K562 (cell line): ENCODE results near the gene NACC1. TPM values are rescaled to one million over a fixed set of nuclear protein-coding genes. Genes with fewer than 3 reads are reported as not detected.
A peak's percentile ranks its signal among the peaks of the same experiment; 100 is the strongest.

ENCODE experiments used
- BCOR ChIP-seq: fragments of 450-650 bp; IDR thresholded peaks from 2 replicates; pipeline ENCODE4 v1.6.1; 2016
- CREB1 ChIP-seq, 2 experiments: sonication (generic) in 1 of 2; formaldehyde crosslinking in 1 of 2; IDR thresholded peaks; 2 replicates each; pipeline versions ENCODE4 v1.6.1 to v1.8.0; 2012 to 2022; ENCODE audit warnings: inconsistent platforms in 1 of 2, mild to moderate bottlenecking in 1 of 2, missing genetic modification reagents in 1 of 2, moderate library complexity in 1 of 2
- CSDE1 ChIP-seq, 2 experiments: fragments of 450-650 bp; IDR thresholded peaks; 2 replicates each; pipeline ENCODE4 v1.6.1; 2016; ENCODE audit warnings: mild to moderate bottlenecking in 1 of 2
- ELF2 ChIP-seq: fragments of 250-450 bp; sonication (Bioruptor Pico); IDR thresholded peaks from 2 replicates; pipeline ENCODE4 v1.5.0; 2021; ENCODE audit warnings: mild to moderate bottlenecking
- ETS1 ChIP-seq: conservative IDR thresholded peaks from 2 replicates; pipeline ENCODE4 v1.6.1; 2011; ENCODE audit warnings: low read depth, mild to moderate bottlenecking, low read length; ENCODE audit not compliant: control insufficient read depth
- GABPB1 ChIP-seq: sonication (generic); formaldehyde crosslinking; IDR thresholded peaks from 2 replicates; pipeline ENCODE4 v1.8.0; 2022; ENCODE audit warnings: mild to moderate bottlenecking, missing genetic modification reagents
- HNRNPK ChIP-seq: fragments of 200-400 bp; formaldehyde crosslinking; IDR thresholded peaks from one replicate; pipeline ENCODE4 v1.6.1; 2018; ENCODE audit warnings: mild to moderate bottlenecking, low read depth, low read length; ENCODE audit not compliant: poor library complexity, severe bottlenecking
- KLF6 ChIP-seq: fragments of 250-450 bp; sonication (Bioruptor Pico); IDR thresholded peaks from 2 replicates; pipeline ENCODE4 v1.4.0; 2020; ENCODE audit warnings: mild to moderate bottlenecking, moderate library complexity, borderline replicate concordance
- MAFK ChIP-seq: IDR thresholded peaks from 2 replicates; pipeline ENCODE4 v1.6.1; 2011; ENCODE audit warnings: low read length, improper control_type of control experiment
- NBN ChIP-seq: fragments of 450-650 bp; IDR thresholded peaks from 2 replicates; pipeline ENCODE4 v1.6.1; 2016; ENCODE audit warnings: low read depth, mild to moderate bottlenecking
- NCOA1 ChIP-seq: fragments of 450-650 bp; IDR thresholded peaks from 2 replicates; pipeline ENCODE4 v1.6.1; 2016; ENCODE audit warnings: low read depth
- NR2F6 ChIP-seq: fragments of 450-650 bp; formaldehyde crosslinking; IDR thresholded peaks from 2 replicates; pipeline ENCODE4 v1.4.0; 2020; ENCODE audit warnings: mild to moderate bottlenecking
- PRMT5 ChIP-seq: sonication (generic); formaldehyde crosslinking; IDR thresholded peaks from 2 replicates; pipeline ENCODE4 v1.5.0; 2020; ENCODE audit warnings: missing genetic modification reagents
- RAD21 ChIP-seq, 2 experiments: fragments of 250-450 bp in 1 of 2; fragments of 450-650 bp in 1 of 2; sonication (Bioruptor Pico) in 1 of 2; formaldehyde crosslinking in 1 of 2; IDR thresholded peaks in 1 of 2; conservative IDR thresholded peaks in 1 of 2; 2 replicates each; pipeline versions ENCODE4 v1.4.0 to v1.8.0; 2020 to 2022; ENCODE audit warnings: mild to moderate bottlenecking in 2 of 2, moderate library complexity in 1 of 2
- TFAM ChIP-seq: fragments of 250-450 bp; sonication (Bioruptor Pico); conservative IDR thresholded peaks from 2 replicates; pipeline ENCODE4 v1.5.0; 2021; ENCODE audit warnings: mild to moderate bottlenecking, moderate library complexity
- ZNF12 ChIP-seq: sonication (generic); formaldehyde crosslinking; IDR thresholded peaks from 2 replicates; pipeline ENCODE4 v1.4.0; 2020; ENCODE audit warnings: mild to moderate bottlenecking, missing genetic modification reagents
- ZNF239 ChIP-seq: fragments of 250-450 bp; sonication (Bioruptor Pico); IDR thresholded peaks from 2 replicates; pipeline ENCODE4 v1.4.0; 2020; ENCODE audit warnings: mild to moderate bottlenecking
- ZNF253 ChIP-seq: fragments of 250-450 bp; sonication (Bioruptor Pico); conservative IDR thresholded peaks from 2 replicates; pipeline ENCODE4 v1.6.1; 2021; ENCODE audit warnings: mild to moderate bottlenecking
- ZNF431 ChIP-seq: sonication (generic); formaldehyde crosslinking; IDR thresholded peaks from 2 replicates; pipeline ENCODE4 v1.8.0; 2022; ENCODE audit warnings: mild to moderate bottlenecking, missing genetic modification reagents
- ZNF785 ChIP-seq: fragments of 250-450 bp; sonication (Bioruptor Pico); IDR thresholded peaks from 2 replicates; pipeline ENCODE4 v1.4.0; 2020; ENCODE audit warnings: mild to moderate bottlenecking
- polyA plus RNA-seq, 8 experiments: library from polyadenylated mRNA; depleted of rRNA in 4 of 8; stranded (reverse) in 5 of 8; unstranded in 3 of 8; fragments of >200 nt; fragmentation: Nextera tagmentation in 2 of 8; fragmentation: Illumina TruSeq in 1 of 8; extraction: Ambion mirVana in 2 of 8; extraction: Trizol in 1 of 8; gene quantifications; 2 replicates each; pipeline versions ENCODE4 v1.2.1 to v1.2.3, GENCODE V29; 2011 to 2014; ENCODE audit warnings: inconsistent platforms in 1 of 8, missing spikeins in 1 of 8
- total RNA-seq, 7 experiments: library from RNA; depleted of rRNA in 6 of 7; stranded (reverse); fragments of >200 nt in 6 of 7; fragmentation: Illumina TruSeq in 2 of 7; extraction: Trizol in 2 of 7; gene quantifications; 2 replicates each; pipeline versions ENCODE4 v1.2.1 to v1.2.3, GENCODE V29; 2011 to 2021; ENCODE audit warnings: low replicate concordance in 1 of 7
- TF ChIP-seq, protein P1 (sequence below): fragments of 450-650 bp; IDR thresholded peaks from 2 replicates; pipeline ENCODE4 v1.6.1; 2016; ENCODE audit warnings: low read depth

Gene NACC1
- total and polyA plus RNA-seq, 9 of the 15 experiments (the other 6 are each of a cell fraction or from before 2014, with no cell fraction given): 0.04 to 96.6 (median 25.8) TPM

DNA sequence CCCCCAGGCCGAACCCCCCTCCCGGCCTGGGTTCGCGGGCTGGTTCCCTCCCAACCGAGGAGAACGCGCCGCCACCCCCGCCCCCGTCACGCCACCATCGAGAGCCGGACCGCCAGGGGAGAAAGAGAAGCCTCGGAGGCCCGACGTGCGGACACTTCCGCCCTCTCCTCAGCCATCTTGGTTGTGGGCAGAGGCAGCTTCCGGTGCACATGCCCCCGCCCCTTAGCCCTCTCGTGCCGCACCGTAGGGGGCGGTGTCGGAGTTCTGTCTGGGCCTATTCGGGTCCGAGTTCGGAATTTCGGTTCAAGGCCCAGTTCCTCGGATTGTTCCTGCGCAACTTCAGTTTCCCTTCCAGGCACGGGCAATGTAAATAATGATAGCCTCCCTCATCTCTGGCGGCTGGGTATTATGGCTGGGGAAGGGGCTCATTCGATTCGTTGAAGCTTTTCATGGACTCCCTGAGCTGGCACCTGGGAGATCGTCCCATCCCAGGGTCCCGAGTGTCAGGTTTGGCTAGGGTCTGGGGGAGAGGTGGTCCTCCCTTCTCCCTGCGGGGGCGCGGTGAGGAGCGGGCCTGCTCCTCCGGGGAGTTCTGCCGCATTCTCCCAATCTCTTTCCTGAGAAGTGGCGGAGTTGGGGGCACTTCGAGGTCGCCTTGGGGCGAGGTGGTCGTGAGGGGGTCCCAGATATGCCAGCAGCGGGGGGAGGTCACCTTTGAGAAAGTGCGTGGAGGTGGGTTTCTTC is 32.3 kb downstream of the NACC1 start, which contains the start of the genes IER2 and STX10 (continued):
- TF ChIP-seq PRMT5 (CRISPR knock-in tag) (no peak), KLF6 (CRISPR knock-in tag) (no peak), GABPB1 (CRISPR knock-in tag) (peak; percentile 98), ETS1 (peak; percentile 91), CREB1 (IDR thresholded peaks at IDR 0.05) (peak; percentile 65; the same call in 1 of the 2 replicates), CREB1 (CRISPR knock-in tag; IDR thresholded peaks at IDR 0.05) (peak; percentile 76), HNRNPK (no peak), ZNF785 (CRISPR knock-in tag) (no peak), NR2F6 (CRISPR knock-in tag) (no peak), ZNF239 (CRISPR knock-in tag) (no peak), MAFK (no peak), RAD21 (CRISPR knock-in tag; conservative IDR thresholded peaks at IDR 0.05 in 1 of 2, IDR thresholded peaks at IDR 0.05 in 1 of 2) (peak; percentile 24 to 46; a peak in 3 of 4 replicates), ELF2 (CRISPR knock-in tag) (peak; percentile 94), NBN (peak; percentile 72), TFAM (CRISPR knock-in tag) (no peak), BCOR (no peak), ZNF431 (CRISPR knock-in tag) (no peak), ZNF253 (CRISPR knock-in tag) (no peak), CSDE1 (IDR thresholded peaks at IDR 0.05) (no peak), NCOA1 (0 out of 2 replicates have a peak, but pooled peaks have one; percentile 27), ZNF12 (no peak; the same call in 1 of the 2 replicates)
- TF ChIP-seq, protein P1, sequence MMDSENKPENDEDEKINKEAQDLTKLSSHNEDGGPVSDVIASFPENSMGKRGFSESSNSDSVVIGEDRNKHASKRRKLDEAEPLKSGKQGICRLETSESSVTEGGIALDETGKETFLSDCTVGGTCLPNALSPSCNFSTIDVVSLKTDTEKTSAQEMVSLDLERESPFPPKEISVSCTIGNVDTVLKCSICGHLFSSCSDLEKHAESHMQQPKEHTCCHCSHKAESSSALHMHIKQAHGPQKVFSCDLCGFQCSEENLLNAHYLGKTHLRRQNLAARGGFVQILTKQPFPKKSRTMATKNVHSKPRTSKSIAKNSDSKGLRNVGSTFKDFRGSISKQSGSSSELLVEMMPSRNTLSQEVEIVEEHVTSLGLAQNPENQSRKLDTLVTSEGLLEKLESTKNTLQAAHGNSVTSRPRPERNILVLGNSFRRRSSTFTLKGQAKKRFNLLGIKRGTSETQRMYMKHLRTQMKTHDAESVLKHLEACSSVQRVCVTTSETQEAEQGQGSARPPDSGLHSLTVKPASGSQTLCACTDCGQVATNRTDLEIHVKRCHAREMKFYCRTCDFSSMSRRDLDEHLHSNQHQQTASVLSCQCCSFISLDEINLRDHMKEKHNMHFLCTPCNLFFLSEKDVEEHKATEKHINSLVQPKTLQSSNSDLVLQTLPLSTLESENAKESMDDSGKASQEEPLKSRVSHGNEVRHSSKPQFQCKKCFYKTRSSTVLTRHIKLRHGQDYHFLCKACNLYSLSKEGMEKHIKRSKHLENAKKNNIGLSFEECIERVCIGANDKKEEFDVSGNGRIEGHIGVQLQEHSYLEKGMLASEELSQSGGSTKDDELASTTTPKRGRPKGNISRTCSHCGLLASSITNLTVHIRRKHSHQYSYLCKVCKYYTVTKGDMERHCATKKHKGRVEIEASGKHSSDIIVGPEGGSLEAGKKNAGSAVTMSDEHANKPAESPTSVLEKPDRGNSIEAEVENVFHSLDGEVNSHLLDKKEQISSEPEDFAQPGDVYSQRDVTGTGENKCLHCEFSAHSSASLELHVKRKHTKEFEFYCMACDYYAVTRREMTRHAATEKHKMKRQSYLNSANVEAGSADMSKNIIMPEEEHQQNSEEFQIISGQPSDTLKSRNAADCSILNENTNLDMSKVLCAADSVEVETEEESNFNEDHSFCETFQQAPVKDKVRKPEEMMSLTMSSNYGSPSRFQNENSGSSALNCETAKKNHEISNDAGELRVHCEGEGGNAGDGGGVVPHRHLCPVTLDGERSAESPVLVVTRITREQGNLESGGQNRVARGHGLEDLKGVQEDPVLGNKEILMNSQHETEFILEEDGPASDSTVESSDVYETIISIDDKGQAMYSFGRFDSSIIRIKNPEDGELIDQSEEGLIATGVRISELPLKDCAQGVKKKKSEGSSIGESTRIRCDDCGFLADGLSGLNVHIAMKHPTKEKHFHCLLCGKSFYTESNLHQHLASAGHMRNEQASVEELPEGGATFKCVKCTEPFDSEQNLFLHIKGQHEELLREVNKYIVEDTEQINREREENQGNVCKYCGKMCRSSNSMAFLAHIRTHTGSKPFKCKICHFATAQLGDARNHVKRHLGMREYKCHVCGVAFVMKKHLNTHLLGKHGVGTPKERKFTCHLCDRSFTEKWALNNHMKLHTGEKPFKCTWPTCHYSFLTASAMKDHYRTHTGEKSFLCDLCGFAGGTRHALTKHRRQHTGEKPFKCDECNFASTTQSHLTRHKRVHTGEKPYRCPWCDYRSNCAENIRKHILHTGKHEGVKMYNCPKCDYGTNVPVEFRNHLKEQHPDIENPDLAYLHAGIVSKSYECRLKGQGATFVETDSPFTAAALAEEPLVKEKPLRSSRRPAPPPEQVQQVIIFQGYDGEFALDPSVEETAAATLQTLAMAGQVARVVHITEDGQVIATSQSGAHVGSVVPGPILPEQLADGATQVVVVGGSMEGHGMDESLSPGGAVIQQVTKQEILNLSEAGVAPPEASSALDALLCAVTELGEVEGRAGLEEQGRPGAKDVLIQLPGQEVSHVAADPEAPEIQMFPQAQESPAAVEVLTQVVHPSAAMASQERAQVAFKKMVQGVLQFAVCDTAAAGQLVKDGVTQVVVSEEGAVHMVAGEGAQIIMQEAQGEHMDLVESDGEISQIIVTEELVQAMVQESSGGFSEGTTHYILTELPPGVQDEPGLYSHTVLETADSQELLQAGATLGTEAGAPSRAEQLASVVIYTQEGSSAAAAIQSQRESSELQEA: peak; percentile 71
